Neuronal stem cell (in vitro differentiated cells): Measurements from ENCODE around the gene CCDC12.

Experiments
- DNase-seq: peaks from one replicate; pipeline ENCODE4 v3.0.0-alpha.2; 2013; ENCODE audit warnings: low spot score
- H2AFZ ChIP-seq: one replicate; pipeline ENCODE4 v1.6.1; 2013; ENCODE audit warnings: mild to moderate bottlenecking, low read length, inconsistent platforms
- H2AK5ac ChIP-seq: 2 replicates; pipeline ENCODE4 v1.6.1; 2013; ENCODE audit warnings: low read depth, mild to moderate bottlenecking, inconsistent platforms, low read length, moderate library complexity, mixed read lengths
- H2BK120ac ChIP-seq: 2 replicates; pipeline ENCODE4 v1.6.1; 2013; ENCODE audit warnings: low read depth, mild to moderate bottlenecking, inconsistent platforms, low read length, moderate library complexity, mixed read lengths
- H2BK12ac ChIP-seq: one replicate; pipeline ENCODE4 v1.6.1; 2013; ENCODE audit warnings: low read length, inconsistent platforms
- H2BK15ac ChIP-seq: 2 replicates; pipeline ENCODE4 v1.6.1; 2013; ENCODE audit warnings: mild to moderate bottlenecking, low read length, inconsistent platforms, mixed read lengths
- H2BK5ac ChIP-seq: one replicate; pipeline ENCODE4 v1.6.1; 2013; ENCODE audit warnings: inconsistent platforms, mild to moderate bottlenecking, low read length, moderate library complexity
- H3K14ac ChIP-seq: one replicate; pipeline ENCODE4 v1.6.1; 2013; ENCODE audit warnings: low read length, inconsistent platforms
- H3K18ac ChIP-seq: 2 replicates; pipeline ENCODE4 v1.6.1; 2013; ENCODE audit warnings: low read length, inconsistent platforms
- H3K23ac ChIP-seq: 2 replicates; pipeline ENCODE4 v1.6.1; 2013; ENCODE audit warnings: low read depth, mild to moderate bottlenecking, mixed read lengths, low read length, inconsistent platforms; ENCODE audit not compliant: poor library complexity
- H3K27ac ChIP-seq: replicated peaks from 3 replicates; pipeline ENCODE4 v1.5.1; 2013; ENCODE audit warnings: low read length, inconsistent platforms
- H3K27me3 ChIP-seq, 3 experiments: 2 replicates each; pipeline ENCODE4 v1.6.1; 2013; ENCODE audit warnings: low read length in 3 of 3, mild to moderate bottlenecking in 2 of 3, inconsistent platforms in 1 of 3, low read depth in 1 of 3, mixed read lengths in 1 of 3, moderate library complexity in 1 of 3; ENCODE audit not compliant: control insufficient read depth in 3 of 3, insufficient read depth in 3 of 3
- H3K36me3 ChIP-seq, 2 donors: replicated peaks in 1 of 2; 2 replicates each; pipeline ENCODE4 v1.6.1; 2013; ENCODE audit warnings: low read length in 2 of 2; ENCODE audit not compliant: control insufficient read depth in 2 of 2, insufficient read depth in 2 of 2
- H3K4ac ChIP-seq: 2 replicates; pipeline ENCODE4 v1.6.1; 2013; ENCODE audit warnings: inconsistent platforms, mild to moderate bottlenecking, low read length, moderate library complexity
- H3K4me1 ChIP-seq, 2 donors: 1 replicate in 1 of 2; 2 replicates in 1 of 2; pipeline ENCODE4 v1.6.1; 2013; ENCODE audit warnings: low read length in 2 of 2, low read depth in 1 of 2; ENCODE audit not compliant: control insufficient read depth in 2 of 2, insufficient read depth in 1 of 2
- H3K4me2 ChIP-seq: one replicate; pipeline ENCODE4 v1.6.1; 2013; ENCODE audit warnings: mild to moderate bottlenecking, low read length, inconsistent platforms; ENCODE audit not compliant: insufficient read depth, poor library complexity, severe bottlenecking
- H3K4me3 ChIP-seq, 2 donors: 2 replicates each; pipeline ENCODE4 v1.5.1; 2013; ENCODE audit warnings: low read length in 2 of 2, mild to moderate bottlenecking in 2 of 2, inconsistent platforms in 1 of 2, moderate library complexity in 1 of 2
- H3K79me1 ChIP-seq: one replicate; pipeline ENCODE4 v1.6.1; 2013; ENCODE audit warnings: low read depth, mild to moderate bottlenecking, inconsistent platforms, low read length, moderate library complexity
- H3K9ac ChIP-seq: one replicate; pipeline ENCODE4 v1.6.1; 2013; ENCODE audit warnings: mild to moderate bottlenecking, low read depth, low read length, inconsistent platforms; ENCODE audit not compliant: poor library complexity
- H3K9me3 ChIP-seq, 2 donors: replicated peaks in 1 of 2; 2 replicates each; pipeline versions ENCODE3 to v1.6.1; 2013; ENCODE audit warnings: low read length in 2 of 2, mild to moderate bottlenecking in 2 of 2, inconsistent platforms in 1 of 2, low read depth in 1 of 2, mixed read lengths in 1 of 2, moderate library complexity in 1 of 2; ENCODE audit not compliant: control insufficient read depth in 2 of 2, insufficient read depth in 1 of 2
- H4K8ac ChIP-seq: one replicate; pipeline ENCODE4 v1.6.1; 2013; ENCODE audit warnings: low read depth, mild to moderate bottlenecking, inconsistent platforms, low read length, moderate library complexity
- H4K91ac ChIP-seq: one replicate; pipeline ENCODE4 v1.6.1; 2013; ENCODE audit warnings: low read length, low read depth, mild to moderate bottlenecking, inconsistent platforms; ENCODE audit not compliant: poor library complexity
- WGBS, 2 donors: extraction: QIAGEN DNeasy Blood & Tissue Kit; methylation state at CpG; one replicate each; pipeline ENCODE4 v1.1.7; 2013; ENCODE audit warnings: missing lambda C conversion rate in 2 of 2, mixed read lengths in 1 of 2; ENCODE audit not compliant: insufficient read length in 2 of 2, insufficient replicate concordance in 1 of 2; ENCODE audit errors: extremely low coverage in 2 of 2; 5-methylcytosine and 5-hydroxymethylcytosine counted together

CCDC12 gene

GRCh38 chr3:46922426-46922825, 54.1 kb downstream of the CCDC12 start:
- H4K91ac ChIP-seq: no peak overlapping the region
- no peak overlapping the region for H2AFZ ChIP-seq
- H2BK12ac ChIP-seq: no peak overlapping the region
- no peak overlapping the region for H3K4me2 ChIP-seq
- no peak overlapping the region for H3K27ac ChIP-seq
- DNase-seq: no peak
- no peaks in the 10 kb centered on the region for H3K4me1 ChIP-seq
- no peak overlapping the region for H2BK120ac ChIP-seq
- H3K14ac ChIP-seq: no peak overlapping the region
- H2BK5ac ChIP-seq: no peak overlapping the region
- no peak overlapping the region for H2BK15ac ChIP-seq
- no peak overlapping the region for H4K8ac ChIP-seq
- peak overlapping the region in 1 of 2 donors; percentile 24 for H3K4me3 ChIP-seq
- H3K79me1 ChIP-seq: peaks cover 8% of the 10 kb centered on the region
- peaks cover 0 to 2% (median 0%) of the 10 kb centered on the region in 3 experiments for H3K27me3 ChIP-seq
- no peak overlapping the region for H3K9ac ChIP-seq
- no peak overlapping the region for H3K23ac ChIP-seq
- no peak overlapping the region for H3K18ac ChIP-seq
- peaks cover 58 to 99% of the 10 kb centered on the region in 2 donors for H3K36me3 ChIP-seq
- no CpG with 5 or more reads among the region's 4 CpGs for WGBS, 2 donors
- peaks cover 2 to 21% of the 10 kb centered on the region in 2 donors for H3K9me3 ChIP-seq
- H3K4ac ChIP-seq: no peak overlapping the region
- H2AK5ac ChIP-seq: no peak overlapping the region

GRCh38 chr3:46921871-46922271, 54.7 kb downstream of the CCDC12 start:
- no peak overlapping the region for H2BK120ac ChIP-seq
- H2BK5ac ChIP-seq: no peak overlapping the region
- H4K91ac ChIP-seq: no peak overlapping the region
- H3K4me2 ChIP-seq: no peak overlapping the region
- no peak overlapping the region for H3K4ac ChIP-seq
- H3K27ac ChIP-seq: no peak overlapping the region
- no peak overlapping the region for H3K14ac ChIP-seq
- H3K27me3 ChIP-seq: peaks cover 0 to 2% (median 0%) of the 10 kb centered on the region in 3 experiments
- no peak overlapping the region for H2BK15ac ChIP-seq
- H3K9me3 ChIP-seq: peaks cover 6 to 21% of the 10 kb centered on the region in 2 donors
- peaks cover 62 to 99% of the 10 kb centered on the region in 2 donors for H3K36me3 ChIP-seq
- peaks cover 6% of the 10 kb centered on the region for H3K79me1 ChIP-seq
- no peak overlapping the region for H3K18ac ChIP-seq
- H2AK5ac ChIP-seq: no peak overlapping the region
- H4K8ac ChIP-seq: no peak overlapping the region
- DNase-seq: no peak
- no CpG with 5 or more reads among the region's 7 CpGs for WGBS, 2 donors
- H3K4me3 ChIP-seq: no peak overlapping the region
- no peak overlapping the region for H2BK12ac ChIP-seq
- H2AFZ ChIP-seq: no peak overlapping the region
- peak overlapping the region; percentile 4 for H3K23ac ChIP-seq
- no peak overlapping the region for H3K9ac ChIP-seq
- no peaks in the 10 kb centered on the region for H3K4me1 ChIP-seq

- WGBS, 2 donors: no CpG with 5 or more reads among the region's 4 CpGs
- H4K91ac ChIP-seq: no peak overlapping the region
- H2BK12ac ChIP-seq: no peak overlapping the region
- H3K4me1 ChIP-seq: no peaks in the 10 kb centered on the region
- no peak overlapping the region for H3K4me2 ChIP-seq
- no peak overlapping the region for H3K18ac ChIP-seq
- H3K4me3 ChIP-seq: no peak overlapping the region
- H3K79me1 ChIP-seq: peaks cover 6% of the 10 kb centered on the region
- no peak overlapping the region for H3K14ac ChIP-seq
- H2AFZ ChIP-seq: no peak overlapping the region
- H4K8ac ChIP-seq: no peak overlapping the region
- no peak for DNase-seq
- H3K23ac ChIP-seq: no peak overlapping the region
- no peak overlapping the region for H3K27ac ChIP-seq
- peaks cover 0 to 2% (median 0%) of the 10 kb centered on the region in 3 experiments for H3K27me3 ChIP-seq
- H3K4ac ChIP-seq: no peak overlapping the region
- no peak overlapping the region for H2BK5ac ChIP-seq
- no peak overlapping the region for H3K9ac ChIP-seq
- no peak overlapping the region for H2AK5ac ChIP-seq
- H2BK15ac ChIP-seq: no peak overlapping the region
- H3K36me3 ChIP-seq: peaks cover 58 to 95% of the 10 kb centered on the region in 2 donors
- no peak overlapping the region for H2BK120ac ChIP-seq
- peaks cover 6 to 21% of the 10 kb centered on the region in 2 donors for H3K9me3 ChIP-seq
Observed at GRCh38 chr3:46921041-46921440, 55.5 kb downstream of the CCDC12 start.

GRCh38 chr3:46918634-46919033, 57.9 kb downstream of the CCDC12 start:
- no peak overlapping the region for H2BK5ac ChIP-seq
- H3K27ac ChIP-seq: no peak overlapping the region
- peak overlapping the region; percentile 27 for H3K9ac ChIP-seq
- peaks cover 3% of the 10 kb centered on the region for H3K79me1 ChIP-seq
- no peak overlapping the region for H3K14ac ChIP-seq
- no peak overlapping the region for H2AFZ ChIP-seq
- H3K4me1 ChIP-seq: no peaks in the 10 kb centered on the region
- H2BK120ac ChIP-seq: no peak overlapping the region
- peaks cover 0 to 2% (median 0%) of the 10 kb centered on the region in 3 experiments for H3K27me3 ChIP-seq
- DNase-seq: no peak
- H3K18ac ChIP-seq: no peak overlapping the region
- no peak overlapping the region for H2AK5ac ChIP-seq
- no peak overlapping the region for H2BK12ac ChIP-seq
- H3K4me2 ChIP-seq: no peak overlapping the region
- H4K91ac ChIP-seq: no peak overlapping the region
- H3K4me3 ChIP-seq: no peak overlapping the region
- WGBS, 2 donors: no CpG with 5 or more reads among the region's 4 CpGs
- no peak overlapping the region for H4K8ac ChIP-seq
- H3K36me3 ChIP-seq: peaks cover 40 to 83% of the 10 kb centered on the region in 2 donors
- H3K23ac ChIP-seq: no peak overlapping the region
- peaks cover 12 to 21% of the 10 kb centered on the region in 2 donors for H3K9me3 ChIP-seq
- no peak overlapping the region for H3K4ac ChIP-seq
- no peak overlapping the region for H2BK15ac ChIP-seq
